H1 (cell line): ENCODE results near the gene SPTSSB. TPM values are rescaled to one million over a fixed set of nuclear protein-coding genes. Genes with fewer than 3 reads are reported as not detected.

Experiments
- CTCF ChIA-PET: fragments of 300-600 bp; sonication (Branson Sonifier 250); formaldehyde crosslinking; loops from one replicate; lab custom pipeline; 2021; ENCODE audit not compliant: partially characterized antibody; lab: Charles Lee
- POLR2A ChIA-PET: fragments of 300-600 bp; sonication (Branson Sonifier 250); formaldehyde crosslinking; loops from one replicate; lab custom pipeline; 2021; ENCODE audit warnings: inconsistent platforms; ENCODE audit not compliant: partially characterized antibody; lab: Charles Lee
- DNase-seq, 2 experiments: peaks; one replicate each; pipeline versions ENCODE4 v3.0.0 to v3.0.0-alpha.2; 2010 to 2022; ENCODE audit warnings: low spot score in 2 of 2, low read depth in 1 of 2, mixed read lengths in 1 of 2
- FAIRE-seq: peaks from 2 replicates; lab custom pipeline; 2011; peaks lifted over from hg19 to GRCh38; lab: Jason Lieb, UNC
- H2AFZ ChIP-seq: 2 replicates; pipeline ENCODE4 v1.8.1; 2012; ENCODE audit warnings: low read length, inconsistent platforms
- H2AK5ac ChIP-seq: 2 replicates; pipeline ENCODE4 v1.6.1; 2013; ENCODE audit warnings: low read depth, low read length
- H2BK120ac ChIP-seq: replicated peaks from 2 replicates; pipeline ENCODE3; 2013; ENCODE audit warnings: low read depth, low read length, inconsistent platforms
- H2BK12ac ChIP-seq: 2 replicates; pipeline ENCODE4 v1.6.1; 2013; ENCODE audit warnings: low read depth, low read length
- H2BK15ac ChIP-seq: 2 replicates; pipeline ENCODE4 v1.6.1; 2013; ENCODE audit warnings: low read length
- H2BK20ac ChIP-seq: 2 replicates; pipeline ENCODE4 v1.6.1; 2013; ENCODE audit warnings: low read length
- H2BK5ac ChIP-seq: 2 replicates; pipeline ENCODE4 v1.6.1; 2013; ENCODE audit warnings: low read depth, low read length
- H3K14ac ChIP-seq: 2 replicates; pipeline ENCODE4 v1.6.1; 2013; ENCODE audit warnings: inconsistent platforms; ENCODE audit not compliant: insufficient read length
- H3K18ac ChIP-seq: 2 replicates; pipeline ENCODE4 v1.6.1; 2013; ENCODE audit warnings: low read length; ENCODE audit errors: extremely low read depth
- H3K23ac ChIP-seq: 2 replicates; pipeline ENCODE4 v1.6.1; 2013; ENCODE audit warnings: inconsistent platforms; ENCODE audit not compliant: insufficient read length
- H3K23me2 ChIP-seq: 2 replicates; pipeline ENCODE4 v1.6.1; 2013; ENCODE audit warnings: low read depth, low read length
- H3K27ac ChIP-seq: 2 replicates; pipeline ENCODE4 v1.6.1; 2011; ENCODE audit warnings: low read depth, low read length, inconsistent platforms
- H3K27me3 ChIP-seq, 4 experiments: replicated peaks in 1 of 4; 1 replicate in 1 of 4; 2 replicates in 3 of 4; pipeline versions ENCODE4 v1.6.1 to v1.8.1; 2011 to 2013; ENCODE audit warnings: low read length in 3 of 4, mild to moderate bottlenecking in 3 of 4, inconsistent platforms in 2 of 4, mixed read lengths in 2 of 4, moderate library complexity in 1 of 4; ENCODE audit not compliant: control insufficient read depth in 3 of 4, insufficient read depth in 3 of 4; ENCODE audit errors: extremely low read depth in 1 of 4
- H3K36me3 ChIP-seq, 4 experiments: 2 replicates each; pipeline versions ENCODE4 v1.6.1 to v1.8.1; 2011 to 2013; ENCODE audit warnings: mild to moderate bottlenecking in 4 of 4, low read length in 3 of 4, moderate library complexity in 2 of 4, control low read depth in 1 of 4, inconsistent platforms in 1 of 4; ENCODE audit not compliant: insufficient read depth in 4 of 4, control insufficient read depth in 2 of 4
- H3K4ac ChIP-seq: replicated peaks from 2 replicates; pipeline ENCODE3; 2013; ENCODE audit warnings: low read length, low read depth, mixed read lengths, inconsistent platforms; ENCODE audit not compliant: insufficient read length
- H3K4me1 ChIP-seq, 4 experiments: replicated peaks in 1 of 4; 1 replicate in 1 of 4; 2 replicates in 3 of 4; pipeline versions ENCODE4 v1.6.1 to v1.8.1; 2011 to 2013; ENCODE audit warnings: low read length in 3 of 4, inconsistent platforms in 2 of 4, mixed read lengths in 1 of 4; ENCODE audit not compliant: insufficient read depth in 4 of 4, control insufficient read depth in 3 of 4
- H3K4me2 ChIP-seq, 2 experiments: 2 replicates each; pipeline versions ENCODE4 v1.6.1 to v1.8.1; 2011 to 2013; ENCODE audit warnings: low read depth in 2 of 2, low read length in 2 of 2, control low read depth in 1 of 2, inconsistent platforms in 1 of 2, mild to moderate bottlenecking in 1 of 2; ENCODE audit not compliant: insufficient read depth in 1 of 2
- H3K4me3 ChIP-seq, 4 experiments: fragments of 200-600, 300-600 bp in 1 of 4; sonication (generic), shearing (Covaris generic), sonication (Bioruptor Twin) in 1 of 4; 2 replicates each; pipeline versions ENCODE4 v1.5.1 to v1.8.1; 2011 to 2016; ENCODE audit warnings: low read length in 4 of 4, low read depth in 3 of 4, control low read depth in 2 of 4, inconsistent platforms in 2 of 4, mild to moderate bottlenecking in 2 of 4, mixed read lengths in 1 of 4, moderate library complexity in 1 of 4; ENCODE audit not compliant: insufficient read depth in 2 of 4; ENCODE audit errors: extremely low read depth in 1 of 4
- H3K56ac ChIP-seq: replicated peaks from 2 replicates; pipeline ENCODE3; 2013; ENCODE audit warnings: low read depth, mild to moderate bottlenecking, mixed read lengths, low read length, inconsistent platforms; ENCODE audit not compliant: insufficient read length
- H3K79me1 ChIP-seq: 2 replicates; pipeline ENCODE4 v1.6.1; 2013; ENCODE audit warnings: low read depth, low read length, control low read depth
- H3K79me2 ChIP-seq, 2 experiments: 2 replicates each; pipeline versions ENCODE4 v1.6.1 to v1.8.1; 2012 to 2013; ENCODE audit warnings: low read length in 2 of 2, mild to moderate bottlenecking in 2 of 2, inconsistent platforms in 1 of 2; ENCODE audit not compliant: insufficient read depth in 2 of 2, control insufficient read depth in 1 of 2
- H3K9ac ChIP-seq, 4 experiments: replicated peaks in 1 of 4; 1 replicate in 1 of 4; 2 replicates in 3 of 4; pipeline versions ENCODE4 v1.6.1 to v1.8.1; 2011 to 2013; ENCODE audit warnings: low read depth in 3 of 4, low read length in 3 of 4, control low read depth in 2 of 4, mild to moderate bottlenecking in 2 of 4, moderate library complexity in 2 of 4, inconsistent platforms in 1 of 4; ENCODE audit errors: extremely low read depth in 1 of 4
- H3K9me3 ChIP-seq, 2 experiments: 2 replicates each; pipeline versions ENCODE4 v1.6.1 to v1.8.1; 2012 to 2013; ENCODE audit warnings: mild to moderate bottlenecking in 2 of 2, moderate library complexity in 2 of 2, control low read depth in 1 of 2, inconsistent platforms in 1 of 2, low read depth in 1 of 2, low read length in 1 of 2, mixed read lengths in 1 of 2; ENCODE audit not compliant: insufficient read depth in 2 of 2
- H4K20me1 ChIP-seq, 2 experiments: replicated peaks in 1 of 2; 2 replicates each; pipeline versions ENCODE3 to v1.8.1; 2011 to 2013; ENCODE audit warnings: inconsistent platforms in 2 of 2, low read length in 2 of 2, mild to moderate bottlenecking in 1 of 2; ENCODE audit not compliant: insufficient read depth in 2 of 2, control insufficient read depth in 1 of 2
- H4K5ac ChIP-seq: 2 replicates; pipeline ENCODE4 v1.6.1; 2013; ENCODE audit warnings: low read length, low read depth, mixed read lengths, inconsistent platforms; ENCODE audit not compliant: insufficient read length
- H4K8ac ChIP-seq: 2 replicates; pipeline ENCODE4 v1.8.0; 2013; ENCODE audit warnings: mild to moderate bottlenecking, moderate library complexity, low read length, inconsistent platforms; ENCODE audit not compliant: insufficient read depth; ENCODE audit errors: extremely low read depth
- H4K91ac ChIP-seq: replicated peaks from 2 replicates; pipeline ENCODE3; 2013; ENCODE audit warnings: low read length, mixed read lengths, inconsistent platforms; ENCODE audit not compliant: insufficient read length
- ASH2L ChIP-seq: fragments of 200-600, 300-600 bp; sonication (generic); IDR thresholded peaks from one replicate; pipeline ENCODE4 v1.7.1; 2017; ENCODE audit warnings: low read length
- EP300 ChIP-seq, 2 experiments: IDR thresholded peaks; 1 replicate in 1 of 2; 2 replicates in 1 of 2; pipeline ENCODE4 v1.6.1; 2011 to 2012; ENCODE audit warnings: low read depth in 2 of 2, low read length in 2 of 2, mild to moderate bottlenecking in 2 of 2, borderline replicate concordance in 1 of 2, inconsistent platforms in 1 of 2, moderate library complexity in 1 of 2
- PHF8 ChIP-seq: fragments of 200-600 bp; sonication (generic); conservative IDR thresholded peaks from 2 replicates; pipeline ENCODE4 v1.7.1; 2012; ENCODE audit warnings: low read depth, mild to moderate bottlenecking, inconsistent platforms, low read length, moderate library complexity
- RFX5 ChIP-seq: IDR thresholded peaks from 2 replicates; pipeline ENCODE4 v1.6.1; 2011; ENCODE audit warnings: low read depth, low read length, improper control_type of control experiment, borderline replicate concordance
- RNF2 ChIP-seq: fragments of 200-900, 300-1000 bp; sonication (generic); IDR thresholded peaks from 2 replicates; pipeline ENCODE4 v1.7.1; 2016; ENCODE audit warnings: borderline replicate concordance, low read depth, mild to moderate bottlenecking, antibody characterized with exemption, low read length; ENCODE audit not compliant: poor library complexity, severe bottlenecking; ENCODE audit errors: missing control alignments
- SP1 ChIP-seq: IDR thresholded peaks from 2 replicates; pipeline ENCODE4 v1.6.1; 2011; ENCODE audit warnings: low read depth, low read length
- TBP ChIP-seq: IDR thresholded peaks from 2 replicates; pipeline ENCODE4 v1.6.1; 2011; ENCODE audit warnings: low read depth, low read length, improper control_type of control experiment
- WGBS, 2 experiments: shearing (Covaris generic) in 1 of 2; methylation state at CpG; one replicate each; pipeline versions ENCODE4 v1.1.6 to v1.1.7; 2013 to 2015; ENCODE audit warnings: low lambda C conversion rate in 2 of 2, mixed read lengths in 2 of 2, inconsistent platforms in 1 of 2, low coverage in 1 of 2, missing lambda C conversion rate in 1 of 2; ENCODE audit not compliant: insufficient replicate concordance in 2 of 2, insufficient coverage in 1 of 2, insufficient read length in 1 of 2; ENCODE audit errors: extremely low coverage in 1 of 2, missing lambda C conversion rate in 1 of 2; 5-methylcytosine and 5-hydroxymethylcytosine counted together
- polyA plus RNA-seq, 7 experiments: library from polyadenylated mRNA; depleted of rRNA in 3 of 7; stranded (reverse) in 5 of 7; unstranded in 2 of 7; fragments of >200 nt in 5 of 7; fragments of 200-250 nt in 2 of 7; gene quantifications; 1 replicate in 5 of 7; 2 replicates in 1 of 7; 4 replicates in 1 of 7; pipeline versions ENCODE4 v1.2.1 to v1.2.3, GENCODE V29; 2011 to 2013; ENCODE audit warnings: missing spikeins in 2 of 7, mixed read lengths in 2 of 7
- total RNA-seq: library from RNA; stranded (reverse); fragmentation: NEBNext Ultra II Directional; extraction: Animal tissue kit (Norgen Biotek cat#: 25700); gene quantifications from 2 replicates; pipeline ENCODE4 v1.2.1, GENCODE V29; 2021

SPTSSB gene
- total and polyA plus RNA-seq, 2 of the 8 experiments (the other 6 are each of a cell fraction or from before 2014, with no cell fraction given) = 33.4 to 52.5 TPM

DNA sequence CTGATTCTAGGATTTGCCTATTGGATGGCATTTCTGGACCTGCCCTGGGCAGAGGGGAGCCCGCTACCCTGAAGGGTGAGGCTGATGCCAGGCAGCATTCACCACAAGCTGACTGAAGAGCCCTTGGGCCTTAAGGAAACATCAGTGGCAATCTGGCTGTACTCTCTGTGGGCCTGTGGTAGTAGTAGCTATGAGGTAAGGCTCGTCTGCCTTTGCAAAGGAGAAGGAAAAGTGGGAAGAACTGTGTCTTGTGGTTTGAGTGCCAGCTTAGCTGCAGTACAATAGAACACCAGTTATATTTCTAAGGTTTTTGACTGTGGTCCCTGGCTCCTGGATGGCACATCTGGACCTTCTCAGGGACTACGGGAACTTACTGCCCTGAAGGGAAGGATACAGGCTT, 51.5 kb downstream of the SPTSSB start:
- Histone ChIP-seq H3K56ac (no peak overlapping the region), H3K36me3 (no peaks in the 10 kb centered on the region), H3K9ac (no peak overlapping the region), H3K27me3 (no peaks in the 10 kb centered on the region), H2AK5ac (no peak overlapping the region), H2BK15ac (no peak overlapping the region), H3K14ac (no peak overlapping the region), H4K91ac (no peak overlapping the region), H3K79me2 (no peaks in the 10 kb centered on the region), H2BK20ac (no peak overlapping the region), H4K5ac (no peak overlapping the region), H3K79me1 (no peaks in the 10 kb centered on the region), H3K27ac (no peak overlapping the region), H3K23me2 (no peaks in the 10 kb centered on the region), H3K23ac (no peak overlapping the region), H3K4me3 (no peak overlapping the region), H2AFZ (no peak overlapping the region), H2BK5ac (no peak overlapping the region), H2BK12ac (no peak overlapping the region), H2BK120ac (no peak overlapping the region), H4K8ac (no peak overlapping the region), H3K4me2 (no peak overlapping the region), H4K20me1 (no peaks in the 10 kb centered on the region), H3K18ac (no peak overlapping the region), H3K4ac (no peak overlapping the region), H3K4me1 (no peaks in the 10 kb centered on the region), H3K9me3 (no peaks in the 10 kb centered on the region)
- WGBS, 2 experiments = 82% methylated on average over 3 of the region's 3 CpGs; no CpG with 5 or more reads in 1 of the 2 experiments
- ChIA-PET POLR2A (no interaction called here), CTCF (interaction anchor here (1.3 to 2.8 kb wide), 3 partner anchors 11 to 18 kb away, joined by 3 to 21 read pairs (median 10); no protein-coding TSS in a partner anchor)
- FAIRE-seq (no peak), DNase-seq (no peak)
- TF ChIP-seq SP1 = no peak
- no peak for TF ChIP-seq RFX5
- TF ChIP-seq TBP = no peak
- no peak for TF ChIP-seq PHF8
- TF ChIP-seq EP300 (IDR thresholded peaks at IDR 0.05; ENCODE audit: borderline replicate concordance in 1 of 2, low read depth in 2 of 2, low read length in 2 of 2) = no peak
- TF ChIP-seq RNF2 = no peak
- TF ChIP-seq ASH2L = no peak
